ENCODE measurements around the gene CFAP52.
"Not testable (repeated sequence)": the region's sequence is repeated elsewhere in the genome, so short reads cannot be mapped to it uniquely, and the experiment has no call there.

The CFAP52 gene

GRCh38 chr17:9571201-9571600, 5.2 kb upstream of the CFAP52 start:
- DNase-seq, result no peak

- no peak for DNase-seq
These were observed 901 bp upstream of the CFAP52 start, which contains the start of gene STX8 for GRCh38 chr17:9575381-9576101. Gene STX8 (minus strand): TSS chr17:9575820. CDS start chr17:9575808, 12 bp downstream.

GRCh38 chr17:9577373-9577709, 899 bp downstream of the CFAP52 start:
- no peak for DNase-seq

- no peak for DNase-seq
These were observed 11.7 kb downstream of the CFAP52 start for GRCh38 chr17:9587969-9588656.

GRCh38 chr17:9594065-9594464, 17.6 kb downstream of the CFAP52 start:
- no peak for DNase-seq

GRCh38 chr17:9597638-9598037, 21.2 kb downstream of the CFAP52 start:
- DNase-seq, result not testable (repeated sequence)

- no peak for DNase-seq
These were observed 22.2 kb downstream of the CFAP52 start for GRCh38 chr17:9598661-9599060.

- not testable (repeated sequence) for DNase-seq
These were observed 28.1 kb downstream of the CFAP52 start for GRCh38 chr17:9604583-9604982.

GRCh38 chr17:9606453-9606852, 30.0 kb downstream of the CFAP52 start:
- no peak for DNase-seq

GRCh38 chr17:9607058-9607457, 30.6 kb downstream of the CFAP52 start:
- DNase-seq, result not testable (repeated sequence)

- no peak for DNase-seq
These were observed 35.1 kb downstream of the CFAP52 start for GRCh38 chr17:9611557-9611956.

GRCh38 chr17:9612006-9612405, 35.6 kb downstream of the CFAP52 start:
- DNase-seq, result no peak

- no peak for DNase-seq
These were observed 39.0 kb downstream of the CFAP52 start for GRCh38 chr17:9615486-9615885.

- DNase-seq, result no peak
These were observed 46.5 kb downstream of the CFAP52 start for GRCh38 chr17:9622961-9623360.

- no peak for DNase-seq
These were observed 52.1 kb downstream of the CFAP52 start for GRCh38 chr17:9628509-9628908.

- DNase-seq, result no peak
These were observed 56.3 kb downstream of the CFAP52 start for GRCh38 chr17:9632741-9633140.

- no peak for DNase-seq
These were observed 58.9 kb downstream of the CFAP52 start for GRCh38 chr17:9635340-9635739.

- DNase-seq, result no peak
These were observed 60.1 kb downstream of the CFAP52 start for GRCh38 chr17:9636501-9636900.

- not testable (repeated sequence) for DNase-seq
These were observed 63.9 kb downstream of the CFAP52 start for GRCh38 chr17:9640388-9640787.

GRCh38 chr17:9643611-9644010, 67.2 kb downstream of the CFAP52 start:
- DNase-seq, result no peak

- DNase-seq, result no peak
These were observed 68.7 kb downstream of the CFAP52 start, which contains the start of gene USP43 for GRCh38 chr17:9644910-9645751. Gene USP43 (plus strand): TSS chr17:9645517. CDS start chr17:9645633, 116 bp downstream.

GRCh38 chr17:9645851-9646545, 69.6 kb downstream of the CFAP52 start:
- no peak for DNase-seq

GRCh38 chr17:9646546-9646885, 70.1 kb downstream of the CFAP52 start:
- DNase-seq, result no peak

All from NCI-H1436 treated with DMSO at 0.1 percent for 48 hours (cell line).